Suprapubic skin (tissue), 3 donors: ENCODE results near the gene CACNA1D.

Experiments
- EP300 ChIP-seq: sonication (generic); formaldehyde crosslinking; IDR thresholded peaks from one replicate; pipeline ENCODE4 v1.6.1; 2017; ENCODE audit warnings: antibody characterized with exemption
- TF ChIP-seq, protein P1 (sequence below), 2 donors: fragments of 200-600 bp in 1 of 2; fragments of 450-650 bp in 1 of 2; sonication (generic) in 1 of 2; IDR thresholded peaks; one replicate each; pipeline ENCODE4 v1.5.1; 2016 to 2019; ENCODE audit warnings: antibody characterized with exemption in 2 of 2, mild to moderate bottlenecking in 1 of 2, moderate library complexity in 1 of 2

DNA sequence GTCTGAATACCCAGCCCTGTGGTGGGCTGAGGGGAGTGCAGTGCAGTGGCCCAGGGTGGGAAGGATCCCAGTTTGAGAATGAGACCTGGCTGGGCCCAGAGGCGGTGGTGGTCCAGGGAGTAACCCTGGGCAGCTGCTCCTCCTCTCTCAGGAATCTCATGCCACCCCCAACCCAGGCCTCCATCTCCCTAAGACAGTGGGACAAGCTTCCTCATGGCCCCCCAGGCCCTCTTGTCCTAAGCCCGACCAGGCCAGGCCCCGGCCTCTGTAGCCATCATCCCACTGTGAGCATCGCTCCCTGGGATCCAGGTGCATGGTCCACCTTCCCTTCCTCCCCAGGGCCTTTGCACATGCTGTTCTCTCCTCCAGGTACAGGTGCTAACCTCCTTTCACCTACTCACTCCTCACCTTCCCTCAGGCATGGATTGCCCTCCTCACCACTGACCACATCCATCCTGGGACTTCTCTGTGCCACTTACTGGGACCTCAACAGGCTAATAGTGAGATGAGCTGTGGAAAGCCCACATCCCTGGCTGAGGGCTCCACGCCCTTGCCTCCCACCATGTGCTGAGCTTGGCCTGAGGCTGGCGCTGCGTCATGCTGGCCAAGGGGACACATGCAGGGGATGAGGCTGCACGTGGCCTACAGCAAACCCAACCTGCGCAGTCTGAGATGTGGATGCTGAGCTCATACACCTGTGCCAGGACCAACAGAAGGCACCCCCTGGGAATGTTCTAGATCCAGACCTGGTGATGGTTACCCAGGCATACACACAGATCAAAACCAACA lies 341.9 kb downstream of the CACNA1D start:
- TF ChIP-seq, protein P1, sequence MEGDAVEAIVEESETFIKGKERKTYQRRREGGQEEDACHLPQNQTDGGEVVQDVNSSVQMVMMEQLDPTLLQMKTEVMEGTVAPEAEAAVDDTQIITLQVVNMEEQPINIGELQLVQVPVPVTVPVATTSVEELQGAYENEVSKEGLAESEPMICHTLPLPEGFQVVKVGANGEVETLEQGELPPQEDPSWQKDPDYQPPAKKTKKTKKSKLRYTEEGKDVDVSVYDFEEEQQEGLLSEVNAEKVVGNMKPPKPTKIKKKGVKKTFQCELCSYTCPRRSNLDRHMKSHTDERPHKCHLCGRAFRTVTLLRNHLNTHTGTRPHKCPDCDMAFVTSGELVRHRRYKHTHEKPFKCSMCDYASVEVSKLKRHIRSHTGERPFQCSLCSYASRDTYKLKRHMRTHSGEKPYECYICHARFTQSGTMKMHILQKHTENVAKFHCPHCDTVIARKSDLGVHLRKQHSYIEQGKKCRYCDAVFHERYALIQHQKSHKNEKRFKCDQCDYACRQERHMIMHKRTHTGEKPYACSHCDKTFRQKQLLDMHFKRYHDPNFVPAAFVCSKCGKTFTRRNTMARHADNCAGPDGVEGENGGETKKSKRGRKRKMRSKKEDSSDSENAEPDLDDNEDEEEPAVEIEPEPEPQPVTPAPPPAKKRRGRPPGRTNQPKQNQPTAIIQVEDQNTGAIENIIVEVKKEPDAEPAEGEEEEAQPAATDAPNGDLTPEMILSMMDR (IDR thresholded peaks at IDR 0.05): no peak
- no peak for TF ChIP-seq EP300
